Tibial nerve (tissue), 4 donors: ENCODE measurements around the gene PRPSAP2. TPM values are rescaled to one million over a fixed set of nuclear protein-coding genes. Genes with fewer than 3 reads are reported as not detected.
A peak's percentile ranks its signal among the peaks of the same experiment; 100 is the strongest.

ENCODE experiments used
- DNase-seq, 2 donors: peaks; one replicate each; pipeline ENCODE4 v3.0.0-alpha.2; 2019; ENCODE audit warnings: low spot score in 2 of 2
- H3K27ac ChIP-seq, 4 donors: fragments of 200-600 bp; sonication (generic) in 3 of 4; one replicate each; pipeline ENCODE4 v1.5.1; 2017 to 2019; ENCODE audit warnings: mild to moderate bottlenecking in 1 of 4
- H3K27me3 ChIP-seq, 2 donors: fragments of 200-600 bp; sonication (generic) in 1 of 2; one replicate each; pipeline versions ENCODE4 v1.5.1 to v1.6.0; 2017 to 2019
- H3K36me3 ChIP-seq, 3 donors: fragments of 200-600 bp; sonication (generic); one replicate each; pipeline ENCODE4 v1.5.1; 2018 to 2019
- H3K4me1 ChIP-seq, 4 donors: fragments of 200-600 bp; sonication (generic) in 3 of 4; one replicate each; pipeline ENCODE4 v1.5.1; 2017 to 2019
- H3K4me3 ChIP-seq, 4 donors: fragments of 200-600 bp; sonication (generic) in 3 of 4; one replicate each; pipeline ENCODE4 v1.5.1; 2017 to 2019; ENCODE audit warnings: mild to moderate bottlenecking in 1 of 4, moderate library complexity in 1 of 4
- H3K9me3 ChIP-seq, 4 donors: fragments of 200-600 bp; sonication (generic) in 3 of 4; one replicate each; pipeline ENCODE4 v1.5.1; 2017 to 2019
- EP300 ChIP-seq, 2 donors: sonication (generic); formaldehyde crosslinking; IDR thresholded peaks; one replicate each; pipeline ENCODE4 v1.6.1; 2017; ENCODE audit warnings: antibody characterized with exemption in 2 of 2, mild to moderate bottlenecking in 1 of 2
- POLR2A ChIP-seq, 2 donors: fragments of 450-650 bp; IDR thresholded peaks; one replicate each; pipeline ENCODE4 v1.6.1; 2017; ENCODE audit warnings: antibody characterized with exemption in 2 of 2, mild to moderate bottlenecking in 2 of 2, moderate library complexity in 2 of 2
- WGBS, 2 donors: methylation state at CpG; one replicate each; pipeline ENCODE4 v1.1.5; 2018; 5-methylcytosine and 5-hydroxymethylcytosine counted together
- total RNA-seq, 4 donors: library from RNA; depleted of rRNA; stranded (reverse); fragments of >200 nt; gene quantifications; one replicate each; pipeline ENCODE4 v1.1.0, GENCODE V29; 2016
- TF ChIP-seq, protein P1 (sequence below), 5 experiments: fragments of 200-600 bp in 3 of 5; fragments of 450-650 bp in 2 of 5; sonication (generic) in 3 of 5; IDR thresholded peaks; one replicate each; pipeline ENCODE4 v1.5.1; 2016 to 2019; ENCODE audit warnings: antibody characterized with exemption in 5 of 5, mild to moderate bottlenecking in 3 of 5, moderate library complexity in 2 of 5

The PRPSAP2 gene
- total RNA-seq, 4 donors from 2014 or later: 31.4 to 35.1 (median 33.7) TPM

DNA sequence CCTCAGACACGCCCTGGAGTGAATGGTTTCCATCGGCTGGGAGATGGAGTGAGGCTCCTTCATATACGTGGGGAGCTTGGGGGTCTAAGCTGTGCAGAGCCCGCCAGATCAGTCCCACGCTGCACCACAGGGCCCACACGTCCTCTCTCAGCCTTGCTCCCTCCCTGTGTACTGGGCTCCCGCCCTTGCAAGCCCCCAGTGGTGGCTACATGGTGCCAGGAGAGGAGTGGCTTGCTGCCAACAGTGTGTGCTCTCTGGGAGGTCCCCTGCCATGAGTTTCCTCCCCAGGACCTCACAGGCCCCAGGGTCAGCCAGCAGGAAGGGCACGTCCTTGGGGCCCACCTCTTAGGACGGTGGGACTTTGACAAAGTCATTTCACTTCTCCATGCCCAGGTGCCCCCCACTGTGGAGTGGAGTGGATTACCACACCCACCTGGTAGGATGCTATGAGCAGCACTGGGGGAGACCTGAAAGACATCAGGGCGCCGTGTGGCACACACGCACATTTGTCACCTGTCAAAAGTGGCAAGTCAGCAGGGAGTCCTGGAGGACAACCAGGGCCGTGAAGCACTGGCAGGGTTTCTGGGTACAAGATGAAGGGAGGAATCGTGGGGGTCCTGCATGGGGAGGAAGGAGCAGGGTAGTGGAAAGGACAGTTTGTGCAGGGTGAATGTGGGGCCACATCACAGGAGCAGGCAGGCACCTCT, 107.8 kb downstream of the PRPSAP2 start:
- WGBS, 2 donors: 76 to 80% methylated on average over 14 of the region's 14 CpGs
- no peak overlapping the region for H3K27ac ChIP-seq
- no peaks in the 10 kb centered on the region for H3K9me3 ChIP-seq
- TF ChIP-seq EP300 (IDR thresholded peaks at IDR 0.05): no peak
- no peak for TF ChIP-seq POLR2A (IDR thresholded peaks at IDR 0.05)
- TF ChIP-seq, protein P1, sequence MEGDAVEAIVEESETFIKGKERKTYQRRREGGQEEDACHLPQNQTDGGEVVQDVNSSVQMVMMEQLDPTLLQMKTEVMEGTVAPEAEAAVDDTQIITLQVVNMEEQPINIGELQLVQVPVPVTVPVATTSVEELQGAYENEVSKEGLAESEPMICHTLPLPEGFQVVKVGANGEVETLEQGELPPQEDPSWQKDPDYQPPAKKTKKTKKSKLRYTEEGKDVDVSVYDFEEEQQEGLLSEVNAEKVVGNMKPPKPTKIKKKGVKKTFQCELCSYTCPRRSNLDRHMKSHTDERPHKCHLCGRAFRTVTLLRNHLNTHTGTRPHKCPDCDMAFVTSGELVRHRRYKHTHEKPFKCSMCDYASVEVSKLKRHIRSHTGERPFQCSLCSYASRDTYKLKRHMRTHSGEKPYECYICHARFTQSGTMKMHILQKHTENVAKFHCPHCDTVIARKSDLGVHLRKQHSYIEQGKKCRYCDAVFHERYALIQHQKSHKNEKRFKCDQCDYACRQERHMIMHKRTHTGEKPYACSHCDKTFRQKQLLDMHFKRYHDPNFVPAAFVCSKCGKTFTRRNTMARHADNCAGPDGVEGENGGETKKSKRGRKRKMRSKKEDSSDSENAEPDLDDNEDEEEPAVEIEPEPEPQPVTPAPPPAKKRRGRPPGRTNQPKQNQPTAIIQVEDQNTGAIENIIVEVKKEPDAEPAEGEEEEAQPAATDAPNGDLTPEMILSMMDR (IDR thresholded peaks at IDR 0.05): no peak
- H3K36me3 ChIP-seq: no peaks in the 10 kb centered on the region
- DNase-seq: no peak
- no peak overlapping the region for H3K4me3 ChIP-seq
- no peaks in the 10 kb centered on the region for H3K27me3 ChIP-seq
- peaks cover 0 to 25% (median 0%) of the 10 kb centered on the region in 4 donors for H3K4me1 ChIP-seq

DNA sequence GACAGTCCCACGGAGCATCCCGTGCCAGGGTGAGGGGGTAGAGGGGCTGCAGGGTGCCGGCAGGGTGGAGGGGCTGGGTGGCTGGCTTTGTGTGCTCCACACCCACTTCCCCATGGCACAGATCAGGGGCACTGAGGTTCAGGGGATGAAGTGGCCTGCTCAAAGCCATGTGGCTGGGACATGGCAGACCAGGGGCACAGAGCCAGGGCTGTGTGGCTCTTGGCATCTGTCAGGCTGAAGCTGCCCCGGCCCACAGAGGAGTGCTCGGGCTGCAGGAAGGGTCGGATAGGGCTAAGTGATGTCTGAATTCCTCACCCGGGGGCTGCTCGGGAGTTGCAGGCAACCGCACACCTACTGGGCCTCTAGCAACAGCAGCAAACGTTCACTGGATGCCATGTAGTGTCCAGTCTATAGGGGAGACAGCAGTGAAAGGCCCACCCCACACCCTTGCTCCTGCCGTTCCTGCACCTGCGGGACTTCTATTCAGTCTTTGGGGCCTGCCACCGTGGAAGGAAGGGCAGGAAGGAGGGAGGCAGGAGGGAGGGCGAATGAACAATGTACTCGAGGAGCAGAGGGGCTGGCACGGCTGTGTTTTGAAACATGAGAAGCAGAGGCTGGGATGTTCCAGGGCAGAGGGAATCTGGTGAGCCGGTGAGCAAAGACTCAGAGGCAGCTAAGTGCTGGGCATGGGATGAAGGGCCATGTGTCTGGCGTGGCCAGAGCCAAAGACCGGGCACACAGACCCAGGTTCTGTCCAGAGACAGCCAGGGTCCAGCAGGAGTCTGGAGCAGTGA, 109.1 kb downstream of the PRPSAP2 start:
- no peak for DNase-seq
- Histone ChIP-seq H3K4me3 (no peak overlapping the region), H3K4me1 (peaks cover 0 to 14% (median 0%) of the 10 kb centered on the region in 4 donors), H3K36me3 (no peaks in the 10 kb centered on the region), H3K27me3 (no peaks in the 10 kb centered on the region), H3K9me3 (no peaks in the 10 kb centered on the region), H3K27ac (no peak overlapping the region)
- TF ChIP-seq POLR2A (IDR thresholded peaks at IDR 0.05): no peak
- TF ChIP-seq, protein P1 (IDR thresholded peaks at IDR 0.05): no peak
- no peak for TF ChIP-seq EP300 (IDR thresholded peaks at IDR 0.05)
- WGBS, 2 donors: 48 to 50% methylated on average over 18 to 19 of the region's 19 CpGs

DNA sequence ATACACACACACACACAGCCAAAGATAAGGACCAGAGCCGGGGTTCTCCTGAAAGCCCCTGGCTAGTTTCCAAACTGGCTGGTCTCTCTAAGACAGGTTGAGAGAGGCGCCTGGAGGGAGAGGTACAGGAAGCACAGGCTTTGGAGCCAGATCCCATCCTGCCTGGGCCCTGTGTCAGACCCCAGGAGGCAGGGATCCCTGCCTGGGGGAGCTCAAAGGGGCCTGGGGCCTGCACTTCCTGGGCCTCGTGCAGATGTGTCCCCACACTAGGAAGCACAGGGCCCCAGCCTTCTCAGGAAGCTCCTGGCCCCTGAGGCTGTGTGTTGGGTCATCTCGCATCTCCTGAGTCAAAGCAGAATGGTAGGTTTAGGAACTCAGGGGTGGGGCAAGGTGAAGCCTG, 110.0 kb downstream of the PRPSAP2 start:
- WGBS, 2 donors: 58 to 73% methylated on average over 4 of the region's 4 CpGs
- H3K27me3 ChIP-seq: no peaks in the 10 kb centered on the region

DNA sequence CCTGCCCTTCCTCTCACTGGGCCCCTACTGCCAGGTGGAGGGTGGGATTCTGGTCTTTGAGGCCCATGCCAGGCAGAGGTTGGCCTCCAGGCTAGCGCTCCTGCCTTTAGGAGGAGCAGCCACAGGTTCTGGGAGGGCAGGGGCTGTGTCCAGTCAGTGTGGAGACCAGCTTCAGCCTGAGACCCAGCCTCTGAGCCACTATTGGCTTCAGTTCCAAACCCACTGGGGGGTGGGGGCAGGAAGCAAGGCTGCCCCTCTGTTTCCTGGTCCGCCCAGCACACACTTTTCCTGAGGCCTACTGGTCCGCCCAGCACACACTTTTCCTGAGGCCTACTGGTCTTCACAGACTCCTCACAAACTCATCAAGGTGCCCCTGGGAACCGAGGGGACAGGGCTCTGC, 110.4 kb downstream of the PRPSAP2 start:
- H3K27me3 ChIP-seq: no peaks in the 10 kb centered on the region
- peaks cover 0 to 14% (median 0%) of the 10 kb centered on the region in 4 donors for H3K4me1 ChIP-seq
- no peak overlapping the region for H3K27ac ChIP-seq
- no peak for DNase-seq
- H3K4me3 ChIP-seq: no peak overlapping the region
- TF ChIP-seq EP300 (IDR thresholded peaks at IDR 0.05) (no peak), POLR2A (IDR thresholded peaks at IDR 0.05) (no peak)
- TF ChIP-seq, protein P1 (IDR thresholded peaks at IDR 0.05): no peak
- no peaks in the 10 kb centered on the region for H3K36me3 ChIP-seq
- H3K9me3 ChIP-seq: no peaks in the 10 kb centered on the region
- WGBS, 2 donors: 80% methylated on average over 4 of the region's 4 CpGs

More for the DNA sequence above, 110.0 kb downstream of the PRPSAP2 start:
- H3K4me1 ChIP-seq: peaks cover 0 to 14% (median 0%) of the 10 kb centered on the region in 4 donors
- no peaks in the 10 kb centered on the region for H3K9me3 ChIP-seq
- H3K27ac ChIP-seq: no peak overlapping the region
- no peak overlapping the region for H3K4me3 ChIP-seq
- no peak for TF ChIP-seq EP300 (IDR thresholded peaks at IDR 0.05)
- no peaks in the 10 kb centered on the region for H3K36me3 ChIP-seq
- DNase-seq: no peak

DNA sequence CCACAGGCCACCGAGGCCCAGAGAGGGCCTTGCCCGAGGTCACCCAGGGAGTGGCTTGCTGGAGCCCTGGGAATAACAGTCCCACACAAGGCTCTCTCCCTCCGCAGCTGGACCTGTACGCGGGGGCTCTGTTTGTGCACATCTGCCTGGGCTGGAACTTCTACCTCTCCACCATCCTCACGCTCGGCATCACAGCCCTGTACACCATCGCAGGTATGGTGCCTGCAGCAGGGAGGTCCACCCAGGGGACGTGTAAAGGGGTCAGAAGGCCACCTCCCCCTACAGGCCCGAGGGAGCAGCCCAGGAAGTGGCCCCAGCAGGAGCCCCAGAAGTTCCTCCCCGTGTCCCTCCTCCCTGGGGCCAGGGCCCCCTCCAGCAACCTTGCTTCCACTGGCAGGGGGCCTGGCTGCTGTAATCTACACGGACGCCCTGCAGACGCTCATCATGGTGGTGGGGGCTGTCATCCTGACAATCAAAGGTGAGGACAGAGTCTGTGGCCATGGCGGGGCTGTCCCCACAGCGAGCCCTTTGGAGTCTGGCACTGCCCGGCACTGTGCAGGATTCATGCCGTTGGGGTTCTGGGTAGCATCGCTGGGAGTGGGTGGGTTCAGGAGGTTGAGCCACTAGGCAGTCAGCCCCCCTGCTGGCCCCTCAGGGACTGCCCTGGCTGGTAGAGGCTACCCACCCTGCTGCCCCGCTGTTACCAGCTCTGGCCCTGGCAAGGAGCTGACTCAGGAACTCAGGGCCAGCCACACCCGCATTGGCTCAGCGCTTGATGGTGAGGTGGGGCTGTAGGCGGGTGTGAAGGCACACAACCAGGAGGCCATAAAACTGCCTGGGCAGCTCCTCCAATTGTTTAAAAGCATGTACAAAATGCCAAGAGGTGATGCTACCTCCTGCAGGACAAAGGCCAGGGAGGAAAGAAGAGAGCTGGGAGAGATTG, 111.3 kb downstream of the PRPSAP2 start:
- Histone ChIP-seq H3K27me3 (no peaks in the 10 kb centered on the region), H3K4me3 (no peak overlapping the region), H3K36me3 (no peaks in the 10 kb centered on the region), H3K27ac (peak overlapping the region in 1 of 4 donors; percentile 26), H3K9me3 (no peaks in the 10 kb centered on the region), H3K4me1 (peaks cover 0 to 14% (median 0%) of the 10 kb centered on the region in 4 donors)
- 67 to 69% methylated on average over 15 to 22 of the region's 23 CpGs for WGBS, 2 donors
- peak in 1 of 2 donors; percentile 7 for DNase-seq
- TF ChIP-seq EP300 (IDR thresholded peaks at IDR 0.05) (no peak), POLR2A (IDR thresholded peaks at IDR 0.05) (no peak)
- TF ChIP-seq, protein P1 (IDR thresholded peaks at IDR 0.05): no peak
